ENCODE results near the gene ASB10.

ASB10 gene, protein sequence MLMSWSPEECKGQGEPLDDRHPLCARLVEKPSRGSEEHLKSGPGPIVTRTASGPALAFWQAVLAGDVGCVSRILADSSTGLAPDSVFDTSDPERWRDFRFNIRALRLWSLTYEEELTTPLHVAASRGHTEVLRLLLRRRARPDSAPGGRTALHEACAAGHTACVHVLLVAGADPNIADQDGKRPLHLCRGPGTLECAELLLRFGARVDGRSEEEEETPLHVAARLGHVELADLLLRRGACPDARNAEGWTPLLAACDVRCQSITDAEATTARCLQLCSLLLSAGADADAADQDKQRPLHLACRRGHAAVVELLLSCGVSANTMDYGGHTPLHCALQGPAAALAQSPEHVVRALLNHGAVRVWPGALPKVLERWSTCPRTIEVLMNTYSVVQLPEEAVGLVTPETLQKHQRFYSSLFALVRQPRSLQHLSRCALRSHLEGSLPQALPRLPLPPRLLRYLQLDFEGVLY

DNA sequence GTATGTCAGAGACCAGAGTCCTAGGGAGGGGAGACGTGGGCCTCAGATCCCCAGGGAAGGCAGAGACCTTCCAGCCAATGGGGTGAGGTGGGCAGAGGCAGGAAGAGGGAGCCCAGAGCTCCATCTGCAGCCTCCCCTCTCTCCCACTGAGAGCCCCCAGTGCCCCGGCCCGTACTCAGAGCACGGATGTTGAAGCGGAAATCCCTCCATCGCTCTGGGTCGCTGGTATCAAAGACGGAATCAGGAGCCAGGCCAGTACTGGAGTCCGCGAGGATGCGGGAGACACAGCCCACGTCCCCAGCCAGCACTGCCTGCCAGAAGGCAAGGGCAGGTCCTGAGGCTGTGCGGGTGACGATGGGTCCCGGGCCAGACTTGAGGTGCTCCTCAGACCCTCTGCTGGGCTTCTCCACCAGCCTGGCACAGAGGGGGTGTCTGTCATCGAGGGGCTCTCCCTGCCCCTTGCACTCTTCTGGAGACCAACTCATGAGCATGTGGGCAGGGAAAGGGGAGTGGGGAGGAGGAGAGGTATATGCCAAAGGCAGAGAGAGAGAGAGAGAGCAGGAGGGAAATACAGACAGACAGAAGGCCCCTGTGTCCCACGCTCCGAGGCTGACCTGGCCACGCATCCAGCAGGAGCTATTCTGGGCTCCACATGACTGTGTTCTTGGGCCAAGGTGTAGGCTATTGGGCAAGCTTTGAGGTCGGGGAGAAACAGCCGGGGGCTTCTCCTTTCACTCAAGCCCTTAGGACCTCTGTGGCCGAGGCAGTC, at the start of gene ASB10:
ASB10 (minus strand) TSS at position 611 of the 769 bp plus-strand sequence; CDS start at position 491, 120 bp downstream.
- no peak for DNase-seq

DNA sequence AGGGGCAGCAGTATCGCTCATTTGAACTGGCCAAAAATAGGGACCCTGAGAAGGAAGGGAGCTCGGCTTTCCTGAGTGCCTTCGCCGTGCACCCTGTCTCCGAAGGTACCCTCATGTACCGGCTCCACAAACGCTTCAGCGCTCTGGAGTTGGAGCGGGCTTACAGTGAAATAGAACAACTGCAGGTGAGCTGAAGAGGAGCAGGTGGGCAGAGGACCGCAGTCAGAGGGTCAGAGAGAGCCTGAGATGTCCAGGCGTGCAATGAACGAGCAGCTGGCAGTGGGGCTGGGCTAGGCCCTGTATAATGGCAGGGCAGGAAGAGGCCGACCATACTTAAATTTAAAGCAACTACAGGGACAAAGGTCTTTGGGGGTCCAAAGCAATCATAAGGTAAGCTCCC, 49.4 kb upstream of the ASB10 start:
- no peak for DNase-seq

DNA sequence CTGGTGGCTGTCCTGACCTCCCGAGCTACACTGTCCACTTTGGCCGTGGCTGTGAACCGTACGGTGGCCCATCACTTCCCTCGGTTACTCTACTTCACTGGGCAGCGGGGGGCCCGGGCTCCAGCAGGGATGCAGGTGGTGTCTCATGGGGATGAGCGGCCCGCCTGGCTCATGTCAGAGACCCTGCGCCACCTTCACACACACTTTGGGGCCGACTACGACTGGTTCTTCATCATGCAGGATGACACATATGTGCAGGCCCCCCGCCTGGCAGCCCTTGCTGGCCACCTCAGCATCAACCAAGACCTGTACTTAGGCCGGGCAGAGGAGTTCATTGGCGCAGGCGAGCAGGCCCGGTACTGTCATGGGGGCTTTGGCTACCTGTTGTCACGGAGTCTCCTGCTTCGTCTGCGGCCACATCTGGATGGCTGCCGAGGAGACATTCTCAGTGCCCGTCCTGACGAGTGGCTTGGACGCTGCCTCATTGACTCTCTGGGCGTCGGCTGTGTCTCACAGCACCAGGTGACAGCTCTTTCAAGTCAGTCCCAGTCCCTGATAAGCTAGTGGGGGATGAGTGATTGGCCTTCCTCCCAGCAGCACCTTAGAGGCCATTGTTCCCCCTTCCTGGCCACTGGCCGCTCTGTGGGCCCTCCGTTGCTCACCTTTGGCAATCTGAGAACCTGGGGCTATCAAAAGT, 48.2 kb upstream of the ASB10 start:
- DNase-seq, result no peak

GRCh38 chr7:151233804-151234203, 46.8 kb upstream of the ASB10 start:
- no peak for DNase-seq

DNA sequence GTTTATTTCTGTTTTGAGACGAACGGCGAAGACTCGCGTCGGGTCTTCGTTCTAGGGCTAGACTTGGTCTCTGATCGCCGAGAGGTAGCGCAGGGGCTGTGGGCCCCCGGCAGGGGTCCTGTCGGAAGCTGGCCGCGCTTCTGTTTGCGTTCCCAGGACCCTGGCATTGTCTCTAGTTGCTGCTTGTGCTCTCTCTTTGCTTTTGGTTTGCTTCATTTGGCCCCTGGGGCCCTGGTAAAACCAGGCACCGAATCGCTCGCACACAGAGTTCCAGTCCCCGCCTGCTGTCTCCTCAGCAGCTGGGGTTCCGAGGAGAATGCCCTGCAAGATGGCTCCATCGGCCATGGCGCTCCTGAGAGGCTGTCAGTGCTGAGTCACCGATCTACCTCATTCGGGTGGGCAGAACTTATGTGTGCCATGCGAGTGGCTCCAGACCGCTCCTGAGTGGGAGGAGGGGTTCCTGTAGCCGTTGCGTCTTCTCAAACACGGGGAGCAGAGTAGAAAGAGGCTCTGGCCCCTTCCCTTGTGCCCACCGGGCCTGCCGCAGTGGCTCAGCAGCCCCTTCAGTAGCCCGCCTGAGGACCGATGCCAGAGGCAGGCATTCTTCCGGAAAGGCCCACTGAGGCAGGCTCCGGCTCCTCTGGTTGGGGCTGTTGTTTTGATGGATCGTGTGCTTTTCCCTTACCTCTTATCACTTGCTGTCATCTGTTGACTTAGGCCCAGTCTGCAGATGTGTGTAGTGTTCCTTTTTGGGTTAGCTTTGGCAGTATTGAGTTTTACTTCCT, 46.1 kb upstream of the ASB10 start:
- DNase-seq, result peak; percentile 77

DNA sequence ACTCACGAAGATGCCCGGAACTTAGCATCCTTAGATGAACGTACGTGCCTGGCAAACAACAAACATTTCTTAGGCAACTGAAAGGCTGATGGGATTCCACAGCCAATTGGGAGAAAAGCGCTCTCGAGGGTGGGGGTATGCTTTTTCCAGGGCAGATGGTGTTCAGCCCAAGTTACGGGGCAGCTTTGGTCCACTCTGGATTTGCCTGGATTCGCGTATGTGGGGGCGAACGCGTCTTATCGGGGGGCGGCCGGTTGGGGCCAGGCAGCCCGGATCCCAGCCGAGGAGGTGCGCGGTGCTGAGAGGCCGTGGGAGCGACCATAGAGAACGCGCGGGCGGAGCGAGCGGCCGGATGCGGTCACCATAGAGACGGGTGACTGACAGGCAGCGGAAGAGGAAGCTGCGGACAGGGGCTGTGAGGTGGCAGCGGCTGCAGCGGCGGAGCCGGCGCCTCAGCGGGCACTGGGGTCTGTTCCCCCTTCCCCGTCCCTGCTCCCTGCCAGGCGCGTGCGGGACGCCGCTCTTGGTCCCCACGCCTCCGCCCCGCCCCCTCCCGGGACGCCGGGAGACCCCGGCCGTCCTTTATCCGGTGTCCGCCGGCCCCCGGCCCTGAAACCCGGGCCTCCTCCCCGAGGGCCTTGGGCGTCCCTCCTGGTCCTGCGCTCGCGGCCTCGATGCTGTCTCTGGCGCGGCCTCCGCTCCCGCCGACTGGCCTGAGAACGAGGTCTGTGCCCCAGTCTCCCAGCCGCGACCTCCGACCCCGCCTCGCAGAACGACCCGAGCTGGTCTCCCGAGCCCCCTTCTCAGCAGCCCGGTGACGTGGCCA, 45.3 kb upstream of the ASB10 start, which contains the start of gene CHPF2:
CHPF2 (plus strand) TSS at position 393 of the 826 bp plus-strand sequence. CDS start 1,529 bp downstream, outside the sequence.
- DNase-seq, result peak; percentile 81

DNA sequence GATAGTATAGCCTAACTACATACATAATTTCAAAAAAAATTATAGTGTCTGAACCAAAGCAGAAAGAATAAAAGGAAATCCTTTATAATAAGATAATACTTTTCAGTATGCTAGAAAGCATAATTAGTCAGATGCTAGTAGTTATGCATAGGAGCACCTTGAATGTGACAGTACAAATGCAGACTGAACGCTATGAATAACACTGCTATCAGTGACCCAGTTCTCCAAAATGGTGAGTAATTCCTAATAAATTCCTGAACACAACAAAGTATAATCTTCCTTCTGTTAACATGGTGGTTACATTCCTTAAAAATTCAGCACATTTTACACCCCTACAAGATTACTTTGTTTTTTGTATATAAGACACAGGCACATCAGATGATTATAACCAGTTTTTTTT, 44.0 kb upstream of the ASB10 start:
- no peak for DNase-seq

GRCh38 chr7:151229249-151229648, 42.2 kb upstream of the ASB10 start:
- no peak for DNase-seq

DNA sequence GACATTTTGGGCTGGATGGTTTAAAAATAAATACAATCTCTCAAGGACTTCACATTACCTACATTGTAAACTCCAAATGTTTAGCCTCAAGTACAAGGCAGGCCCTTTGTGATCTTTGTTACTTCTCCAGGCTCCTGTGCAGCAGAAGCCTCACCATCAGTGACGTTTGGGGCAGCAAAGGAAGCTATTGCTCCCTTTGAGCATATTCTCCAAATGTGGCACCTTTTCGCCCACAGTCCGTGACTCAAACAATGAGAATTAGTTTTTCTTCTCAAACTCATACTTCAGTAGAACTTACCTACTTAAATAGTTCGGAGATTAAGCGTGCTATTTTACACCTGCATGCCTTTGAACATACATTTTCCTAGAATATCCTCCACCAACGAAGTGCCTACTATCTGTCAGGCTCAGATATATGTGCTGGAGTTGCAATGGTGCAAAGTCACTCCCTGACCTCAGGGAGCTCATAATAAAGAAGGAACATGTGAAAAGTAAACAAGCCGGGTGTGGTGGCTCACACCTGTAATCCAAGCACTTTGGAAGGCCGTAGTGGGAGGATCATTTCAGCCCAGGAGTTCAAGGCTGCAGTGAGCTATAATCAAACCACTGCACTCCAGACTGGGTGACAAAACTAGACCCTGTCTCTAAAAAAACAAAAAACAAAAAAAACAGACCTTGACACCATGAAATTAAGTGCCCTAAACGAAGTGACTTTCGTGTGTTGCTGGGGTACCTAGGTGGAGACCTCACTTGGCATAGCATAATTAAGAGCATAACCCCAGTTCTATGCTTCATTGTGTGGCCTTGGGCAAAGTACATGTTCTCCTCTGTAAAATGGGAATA, 41.2 kb upstream of the ASB10 start:
- DNase-seq, result no peak

- peak; percentile 97 for DNase-seq
These were observed 40.1 kb upstream of the ASB10 start, which contains the start of gene ABCF2 for GRCh38 chr7:151226875-151227782. Gene ABCF2, minus strand, starts transcription at chr7:151227205. Its CDS starts 747 bp downstream, at chr7:151226458.

DNA sequence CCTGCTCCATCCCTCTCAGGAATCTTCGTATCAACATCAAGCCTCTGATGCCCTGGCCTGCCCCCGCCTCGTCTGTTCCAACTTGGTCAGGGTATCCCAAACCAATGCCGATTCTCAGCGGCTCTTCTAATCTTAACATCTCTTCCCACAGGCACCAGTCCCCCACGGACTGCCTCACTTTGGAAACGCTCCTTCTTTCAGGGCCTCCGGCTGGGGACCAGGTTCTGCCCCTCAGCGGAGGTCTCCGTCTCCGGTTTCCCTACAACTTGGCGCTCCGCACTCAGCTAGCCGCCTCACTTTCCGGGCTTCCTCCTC, 39.5 kb upstream of the ASB10 start:
- no peak for DNase-seq

DNA sequence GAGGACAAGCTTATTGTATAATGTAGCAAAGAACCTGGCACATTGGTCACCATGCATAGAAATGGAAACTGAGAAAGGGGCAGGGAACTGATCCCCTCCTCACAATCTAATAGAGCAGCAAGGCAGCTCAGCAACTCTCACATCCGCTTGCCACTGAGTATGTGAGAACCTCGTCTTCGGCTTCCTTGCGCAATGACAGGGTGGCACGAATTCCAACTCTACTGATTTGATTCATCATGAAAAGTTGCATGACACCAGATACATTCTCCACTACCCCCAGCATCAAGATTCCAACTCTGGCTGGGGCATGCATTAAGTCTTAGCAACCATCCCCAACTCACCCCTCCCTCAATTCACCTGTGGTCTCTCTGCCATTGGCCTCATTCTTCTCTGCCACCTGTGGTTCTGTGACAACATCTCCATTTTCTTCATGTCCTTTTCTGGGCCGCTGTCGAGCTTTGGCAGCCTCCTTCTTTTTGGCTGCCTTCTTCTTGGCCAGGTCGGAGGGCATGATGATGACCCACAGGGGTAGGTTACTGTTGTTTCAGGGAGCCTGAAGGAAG, 39.0 kb upstream of the ASB10 start:
- DNase-seq, result no peak

DNA sequence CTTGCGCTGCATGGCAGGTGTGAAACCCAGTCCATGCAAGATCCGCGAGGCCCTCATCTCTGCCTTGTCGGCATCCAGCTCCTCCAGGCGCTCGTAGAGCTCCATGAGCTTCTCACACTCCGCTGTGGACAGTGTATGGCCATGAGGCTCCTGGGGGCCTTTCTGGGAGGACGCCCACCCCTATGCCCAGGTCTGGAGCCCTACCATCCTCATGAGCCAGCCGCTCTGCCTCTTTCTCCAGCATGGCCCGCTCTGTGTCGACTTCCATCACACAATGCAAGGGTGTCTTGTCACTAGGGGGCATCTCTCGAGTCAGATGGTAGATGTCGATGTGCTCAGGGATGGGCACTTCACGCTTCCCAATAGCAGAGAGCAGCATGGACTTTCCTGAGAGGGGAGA, 36.7 kb upstream of the ASB10 start:
- DNase-seq, result no peak

DNA sequence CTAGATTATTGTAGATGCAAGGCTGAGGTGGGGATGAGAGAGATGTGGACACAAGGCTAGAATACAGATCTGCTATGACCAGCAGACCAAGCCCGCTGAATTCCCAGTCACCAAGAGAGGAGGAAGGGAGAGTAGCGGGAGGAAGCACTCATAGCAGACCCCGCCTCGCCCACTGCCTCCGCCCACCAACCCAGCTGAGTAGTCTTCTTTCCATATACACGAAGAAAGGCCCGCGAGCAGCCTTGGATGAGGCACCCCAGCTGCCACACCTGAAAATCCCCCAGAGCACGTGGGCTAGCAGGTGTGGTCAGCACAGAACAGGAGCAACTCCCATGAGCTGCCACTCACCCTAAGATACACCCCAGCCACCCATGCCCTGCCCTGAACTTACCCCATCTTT, 31.1 kb upstream of the ASB10 start:
- DNase-seq, result no peak

- DNase-seq, result no peak
These were observed 28.3 kb upstream of the ASB10 start for GRCh38 chr7:151215396-151215795.

DNA sequence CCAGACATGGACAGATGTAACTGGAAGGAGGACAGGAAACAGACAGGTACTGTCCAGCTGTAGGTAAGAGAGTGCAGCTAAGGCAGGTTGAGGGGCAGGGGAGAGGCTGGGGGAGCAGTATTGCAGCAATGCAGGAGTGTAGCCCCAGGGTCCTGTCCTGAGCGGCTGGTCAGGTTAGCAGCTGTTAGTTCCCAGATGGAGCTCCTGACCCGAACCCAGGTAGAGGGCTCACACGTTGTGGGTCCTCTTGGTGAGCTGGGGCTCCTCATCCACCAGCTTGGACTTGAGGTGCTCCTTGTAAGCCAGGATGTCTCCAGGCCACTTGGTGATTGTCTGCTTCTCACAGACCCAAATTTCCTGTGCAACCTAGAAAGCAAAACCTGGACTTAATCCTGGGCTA, 26.8 kb upstream of the ASB10 start:
- DNase-seq, result no peak

DNA sequence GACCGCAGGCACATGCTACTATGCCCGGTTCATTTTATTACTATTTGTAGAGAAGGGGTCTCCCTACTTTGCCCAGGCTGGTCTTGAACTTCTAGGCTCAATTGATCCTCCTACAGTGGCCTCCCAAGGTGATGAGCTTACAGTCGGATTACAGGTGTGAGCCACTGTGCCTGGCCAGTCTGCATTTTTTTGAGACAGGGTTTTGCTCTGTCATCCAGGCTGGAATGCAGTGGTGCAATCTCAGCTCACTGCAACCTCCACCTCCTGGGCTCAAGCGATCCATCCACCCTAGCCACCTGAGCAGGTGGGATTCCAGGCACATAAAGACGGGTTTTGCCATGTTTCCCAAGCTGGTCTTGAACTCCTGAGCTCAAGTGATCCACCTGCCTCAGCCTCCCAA, 25.6 kb upstream of the ASB10 start:
- no peak for DNase-seq

DNA sequence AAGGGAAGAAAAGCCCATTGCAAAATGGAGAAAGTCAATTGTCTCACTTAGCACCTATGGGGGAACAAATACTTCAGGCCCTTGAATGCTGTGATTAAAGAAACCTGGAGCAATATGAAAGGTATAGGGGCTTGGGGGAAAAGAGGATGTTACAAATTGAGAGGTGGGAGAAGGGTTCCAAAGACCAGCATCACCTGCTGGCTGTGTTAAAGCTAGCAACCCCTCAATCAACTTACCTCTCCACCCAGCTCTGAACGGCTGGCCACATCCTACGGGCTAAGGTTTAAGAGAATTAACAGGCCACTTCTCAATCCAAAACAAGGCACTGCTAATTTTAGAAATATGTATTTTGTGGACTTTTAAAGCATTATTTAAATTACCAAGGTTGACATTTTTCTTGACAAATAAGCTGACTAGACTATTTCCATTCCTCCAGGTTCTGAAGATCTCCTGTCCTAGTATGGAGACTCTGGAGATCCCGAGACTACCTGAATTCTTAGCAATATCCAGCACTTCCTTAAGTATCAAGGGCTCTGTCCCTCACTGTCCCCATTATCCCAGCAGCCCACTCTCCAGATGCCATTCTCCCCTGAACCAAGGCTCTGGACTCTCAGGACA, 24.2 kb upstream of the ASB10 start:
- DNase-seq, result no peak
